Stimulated activated memory B cell treated with anti-CD40 and anti-IgM and Interleukin-4, amounts not matched to agents 10 μg/mL and 1 μg/mL and 100 μg/mL, for 72 hours (primary cell): ENCODE data around the gene CPEB1.
A peak's percentile ranks its signal among the peaks of the same experiment; 100 is the strongest.

Source experiments
- ATAC-seq: fragments of 150-1000 bp; cut with Tn5 transposase; 2 replicates; pipeline ENCODE4 v1.10.0; 2021
- H3K27ac Mint-ChIP-seq: one replicate; pipeline ENCODE4 v1.8.0; 2022; ENCODE audit warnings: mild to moderate bottlenecking, mixed read lengths
- H3K27me3 Mint-ChIP-seq: one replicate; pipeline ENCODE4 v1.8.0; 2022; ENCODE audit warnings: mixed read lengths
- H3K36me3 Mint-ChIP-seq: one replicate; pipeline ENCODE4 v1.8.0; 2022; ENCODE audit warnings: mixed read lengths
- H3K4me1 Mint-ChIP-seq: one replicate; pipeline ENCODE4 v1.8.0; 2022; ENCODE audit warnings: mixed read lengths
- H3K4me3 Mint-ChIP-seq: one replicate; pipeline ENCODE4 v1.8.0; 2022; ENCODE audit warnings: mild to moderate bottlenecking, moderate library complexity, mixed read lengths
- H3K9me3 Mint-ChIP-seq: one replicate; pipeline ENCODE4 v1.8.0; 2022; ENCODE audit warnings: mixed read lengths

Gene CPEB1

GRCh38 chr15:82575335-82575734 lies 71.8 kb downstream of the CPEB1 start:
- Mint-ChIP-seq H3K4me1 (no peaks in the 10 kb centered on the region), H3K27ac (no peak overlapping the region), H3K36me3 (no peaks in the 10 kb centered on the region), H3K4me3 (no peak overlapping the region), H3K9me3 (no peaks in the 10 kb centered on the region), H3K27me3 (peaks cover 44% of the 10 kb centered on the region)
- no peak for ATAC-seq

DNA sequence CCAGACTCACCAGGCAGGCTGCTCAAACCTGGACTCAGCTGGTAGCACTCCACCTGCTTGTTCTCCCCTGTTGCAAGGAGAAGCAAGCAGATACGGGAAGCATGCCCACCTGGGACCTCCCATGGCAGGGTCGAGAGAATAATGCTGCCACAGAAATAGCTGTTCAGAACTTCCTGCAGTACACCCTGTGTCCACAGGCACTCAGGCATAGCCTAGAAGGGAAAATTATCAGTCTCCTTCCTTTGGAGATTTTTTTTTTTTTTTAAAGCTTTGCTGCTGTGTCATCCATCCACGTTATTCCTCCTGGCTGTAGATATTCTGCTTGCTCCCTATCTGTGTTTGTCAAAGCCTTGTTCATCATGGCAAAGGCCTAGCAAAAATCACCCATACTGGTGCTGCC lies 74.2 kb downstream of the CPEB1 start:
- peaks cover 45% of the 10 kb centered on the region for H3K27me3 Mint-ChIP-seq
- no peaks in the 10 kb centered on the region for H3K4me1 Mint-ChIP-seq
- H3K36me3 Mint-ChIP-seq = no peaks in the 10 kb centered on the region
- no peak for ATAC-seq
- H3K4me3 Mint-ChIP-seq = no peak overlapping the region
- H3K9me3 Mint-ChIP-seq = no peaks in the 10 kb centered on the region
- no peak overlapping the region for H3K27ac Mint-ChIP-seq

- no peak overlapping the region for H3K27ac Mint-ChIP-seq
- peaks cover 45% of the 10 kb centered on the region for H3K27me3 Mint-ChIP-seq
- H3K36me3 Mint-ChIP-seq = no peaks in the 10 kb centered on the region
- no peaks in the 10 kb centered on the region for H3K4me1 Mint-ChIP-seq
- H3K4me3 Mint-ChIP-seq = no peak overlapping the region
- H3K9me3 Mint-ChIP-seq = no peaks in the 10 kb centered on the region
- no peak for ATAC-seq
Observed at GRCh38 chr15:82572311-82572710, 74.9 kb downstream of the CPEB1 start.

- Mint-ChIP-seq H3K27ac (no peak overlapping the region), H3K4me1 (no peaks in the 10 kb centered on the region), H3K36me3 (no peaks in the 10 kb centered on the region), H3K27me3 (peaks cover 48% of the 10 kb centered on the region), H3K9me3 (no peaks in the 10 kb centered on the region), H3K4me3 (peak overlapping the region; percentile 32)
- peak; percentile 42 for ATAC-seq
Observed at GRCh38 chr15:82571722-82572222, 75.4 kb downstream of the CPEB1 start.

GRCh38 chr15:82570721-82571508 lies 76.2 kb downstream of the CPEB1 start:
- H3K27ac Mint-ChIP-seq = no peak overlapping the region
- ATAC-seq = no peak
- peaks cover 47% of the 10 kb centered on the region for H3K27me3 Mint-ChIP-seq
- H3K9me3 Mint-ChIP-seq = no peaks in the 10 kb centered on the region
- no peak overlapping the region for H3K4me3 Mint-ChIP-seq
- no peaks in the 10 kb centered on the region for H3K4me1 Mint-ChIP-seq
- H3K36me3 Mint-ChIP-seq = no peaks in the 10 kb centered on the region

- Mint-ChIP-seq H3K27me3 (peaks cover 44% of the 10 kb centered on the region), H3K4me1 (no peaks in the 10 kb centered on the region)
Observed at GRCh38 chr15:82569834-82570233, 77.3 kb downstream of the CPEB1 start.

GRCh38 chr15:82568986-82569385 lies 78.2 kb downstream of the CPEB1 start:
- no peaks in the 10 kb centered on the region for H3K9me3 Mint-ChIP-seq
- H3K27ac Mint-ChIP-seq = no peak overlapping the region
- H3K4me1 Mint-ChIP-seq = no peaks in the 10 kb centered on the region
- no peak for ATAC-seq
- peaks cover 43% of the 10 kb centered on the region for H3K27me3 Mint-ChIP-seq
- H3K4me3 Mint-ChIP-seq = no peak overlapping the region
- H3K36me3 Mint-ChIP-seq = no peaks in the 10 kb centered on the region

More at GRCh38 chr15:82569834-82570233, 77.3 kb downstream of the CPEB1 start:
- Mint-ChIP-seq H3K4me3 (no peak overlapping the region), H3K27ac (no peak overlapping the region), H3K36me3 (no peaks in the 10 kb centered on the region), H3K9me3 (no peaks in the 10 kb centered on the region)
- ATAC-seq = no peak

DNA sequence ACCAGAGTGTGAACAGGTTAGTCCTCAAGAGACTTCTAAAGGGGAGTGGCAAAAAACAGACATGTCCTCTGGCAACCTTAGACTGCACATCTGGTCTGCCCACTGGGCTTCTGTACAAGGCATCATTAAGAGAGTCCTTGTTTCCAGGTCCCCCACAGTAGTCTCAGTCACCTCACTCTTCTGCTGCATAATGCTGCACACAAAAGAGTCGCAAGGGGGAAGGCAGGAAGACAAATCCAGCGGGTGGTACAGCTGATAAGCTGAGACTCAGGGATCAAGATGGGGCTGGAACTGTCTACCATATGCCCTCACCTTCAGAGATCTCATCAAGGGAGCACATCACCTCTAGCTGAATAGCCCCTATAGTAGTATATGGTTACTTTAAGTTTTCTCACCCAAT lies 79.5 kb downstream of the CPEB1 start:
- no peak for ATAC-seq
- no peaks in the 10 kb centered on the region for H3K9me3 Mint-ChIP-seq
- H3K27me3 Mint-ChIP-seq = peaks cover 30% of the 10 kb centered on the region
- no peak overlapping the region for H3K4me3 Mint-ChIP-seq
- no peaks in the 10 kb centered on the region for H3K36me3 Mint-ChIP-seq
- H3K27ac Mint-ChIP-seq = no peak overlapping the region
- no peaks in the 10 kb centered on the region for H3K4me1 Mint-ChIP-seq

GRCh38 chr15:82566690-82567089 lies 80.5 kb downstream of the CPEB1 start:
- H3K27ac Mint-ChIP-seq = no peak overlapping the region
- H3K4me1 Mint-ChIP-seq = no peaks in the 10 kb centered on the region
- no peaks in the 10 kb centered on the region for H3K9me3 Mint-ChIP-seq
- no peak for ATAC-seq
- H3K36me3 Mint-ChIP-seq = no peaks in the 10 kb centered on the region
- no peak overlapping the region for H3K4me3 Mint-ChIP-seq
- peaks cover 20% of the 10 kb centered on the region for H3K27me3 Mint-ChIP-seq

- no peak overlapping the region for H3K27ac Mint-ChIP-seq
- H3K36me3 Mint-ChIP-seq = no peaks in the 10 kb centered on the region
- no peaks in the 10 kb centered on the region for H3K4me1 Mint-ChIP-seq
- no peak for ATAC-seq
- H3K4me3 Mint-ChIP-seq = no peak overlapping the region
- no peaks in the 10 kb centered on the region for H3K27me3 Mint-ChIP-seq
- H3K9me3 Mint-ChIP-seq = no peaks in the 10 kb centered on the region
Observed at GRCh38 chr15:82558502-82558901, 88.7 kb downstream of the CPEB1 start.

GRCh38 chr15:82556315-82557035 lies 90.7 kb downstream of the CPEB1 start:
- no peak for ATAC-seq
- Mint-ChIP-seq H3K27me3 (no peaks in the 10 kb centered on the region), H3K27ac (no peak overlapping the region), H3K36me3 (no peaks in the 10 kb centered on the region), H3K4me3 (no peak overlapping the region), H3K9me3 (no peaks in the 10 kb centered on the region), H3K4me1 (peaks cover 12% of the 10 kb centered on the region)

GRCh38 chr15:82554849-82555248 lies 92.3 kb downstream of the CPEB1 start:
- no peak for ATAC-seq
- H3K36me3 Mint-ChIP-seq = no peaks in the 10 kb centered on the region
- H3K9me3 Mint-ChIP-seq = no peaks in the 10 kb centered on the region
- no peak overlapping the region for H3K4me3 Mint-ChIP-seq
- peaks cover 26% of the 10 kb centered on the region for H3K4me1 Mint-ChIP-seq
- no peak overlapping the region for H3K27ac Mint-ChIP-seq
- H3K27me3 Mint-ChIP-seq = no peaks in the 10 kb centered on the region

GRCh38 chr15:82554351-82554750 lies 92.8 kb downstream of the CPEB1 start:
- Mint-ChIP-seq H3K27me3 (no peaks in the 10 kb centered on the region), H3K4me1 (peaks cover 27% of the 10 kb centered on the region), H3K9me3 (no peaks in the 10 kb centered on the region), H3K4me3 (no peak overlapping the region), H3K36me3 (no peaks in the 10 kb centered on the region), H3K27ac (no peak overlapping the region)
- ATAC-seq = no peak

- no peaks in the 10 kb centered on the region for H3K36me3 Mint-ChIP-seq
- H3K9me3 Mint-ChIP-seq = no peaks in the 10 kb centered on the region
- H3K27me3 Mint-ChIP-seq = no peaks in the 10 kb centered on the region
- no peak overlapping the region for H3K27ac Mint-ChIP-seq
- H3K4me1 Mint-ChIP-seq = peaks cover 27% of the 10 kb centered on the region
- no peak for ATAC-seq
- no peak overlapping the region for H3K4me3 Mint-ChIP-seq
Observed at GRCh38 chr15:82553846-82554245, 93.3 kb downstream of the CPEB1 start.

GRCh38 chr15:82552861-82553260 lies 94.3 kb downstream of the CPEB1 start:
- peaks cover 27% of the 10 kb centered on the region for H3K4me1 Mint-ChIP-seq
- ATAC-seq = no peak
- H3K4me3 Mint-ChIP-seq = no peak overlapping the region
- H3K27ac Mint-ChIP-seq = peak overlapping the region; percentile 67
- H3K27me3 Mint-ChIP-seq = no peaks in the 10 kb centered on the region
- H3K9me3 Mint-ChIP-seq = no peaks in the 10 kb centered on the region
- no peaks in the 10 kb centered on the region for H3K36me3 Mint-ChIP-seq
